Fibroblast of lung (primary cell): ENCODE data around the gene TMEM232. TPM values are rescaled to one million over a fixed set of nuclear protein-coding genes. Genes with fewer than 3 reads are reported as not detected.

Experiments
- DNase-seq, 2 donors: peaks; one replicate each; pipeline versions ENCODE4 v3.0.0 to v3.0.0-alpha.2; 2010; ENCODE audit warnings: low read depth in 2 of 2
- H2AFZ ChIP-seq: 2 replicates; pipeline ENCODE4 v1.5.1; 2012; ENCODE audit warnings: low read length, control low read depth, inconsistent platforms
- H3K27ac ChIP-seq: 2 replicates; pipeline ENCODE4 v1.5.1; 2011; ENCODE audit warnings: low read length, control low read depth; ENCODE audit not compliant: insufficient read depth
- H3K27me3 ChIP-seq: 2 replicates; pipeline ENCODE4 v1.5.1; 2011; ENCODE audit warnings: mild to moderate bottlenecking, low read length; ENCODE audit not compliant: control insufficient read depth, insufficient read depth
- H3K36me3 ChIP-seq: 2 replicates; pipeline ENCODE4 v1.5.1; 2011; ENCODE audit warnings: low read length; ENCODE audit not compliant: control insufficient read depth, insufficient read depth
- H3K4me1 ChIP-seq: 2 replicates; pipeline ENCODE4 v1.5.1; 2011; ENCODE audit warnings: low read length; ENCODE audit not compliant: control insufficient read depth, insufficient read depth; ENCODE audit errors: extremely low read depth
- H3K4me2 ChIP-seq: 2 replicates; pipeline ENCODE4 v1.5.1; 2011; ENCODE audit warnings: low read length, control low read depth; ENCODE audit not compliant: insufficient read depth; ENCODE audit errors: extremely low read depth
- H3K4me3 ChIP-seq, 4 experiments: fragments of 200-600 bp in 1 of 4; sonication (generic) in 1 of 4; replicated peaks in 1 of 4; 2 replicates each; pipeline ENCODE4 v1.5.1; 2011 to 2016; ENCODE audit warnings: low read length in 4 of 4, low read depth in 3 of 4, mild to moderate bottlenecking in 3 of 4, control low read depth in 2 of 4, inconsistent platforms in 1 of 4, mixed read lengths in 1 of 4; ENCODE audit not compliant: insufficient read depth in 1 of 4; ENCODE audit errors: control extremely low read depth in 1 of 4
- H3K79me2 ChIP-seq: 2 replicates; pipeline ENCODE4 v1.5.1; 2012; ENCODE audit warnings: mild to moderate bottlenecking, low read length, inconsistent platforms; ENCODE audit not compliant: control insufficient read depth, insufficient read depth
- H3K9ac ChIP-seq: 2 replicates; pipeline ENCODE4 v1.5.1; 2011; ENCODE audit warnings: mild to moderate bottlenecking, low read length, control low read depth; ENCODE audit not compliant: insufficient read depth
- H3K9me3 ChIP-seq: 2 replicates; pipeline ENCODE4 v1.5.1; 2012; ENCODE audit warnings: low read depth, low read length; ENCODE audit not compliant: control insufficient read depth, insufficient read depth
- H4K20me1 ChIP-seq: 2 replicates; pipeline ENCODE4 v1.5.1; 2011; ENCODE audit warnings: low read length; ENCODE audit not compliant: control insufficient read depth, insufficient read depth; ENCODE audit errors: extremely low read depth
- CTCF ChIP-seq, 2 donors: IDR thresholded peaks in 1 of 2; conservative IDR thresholded peaks in 1 of 2; 1 replicate in 1 of 2; 2 replicates in 1 of 2; pipeline ENCODE4 v1.5.1; 2011 to 2012; ENCODE audit warnings: low read length in 2 of 2, control low read depth in 1 of 2, inconsistent platforms in 1 of 2, low read depth in 1 of 2, mild to moderate bottlenecking in 1 of 2
- EZH2 ChIP-seq: IDR thresholded peaks from 2 replicates; pipeline ENCODE4 v1.5.1; 2012; ENCODE audit warnings: low read length, control low read depth, mild to moderate bottlenecking; ENCODE audit errors: missing control alignments
- polyA minus RNA-seq: library from RNA; depleted of rRNA, polyadenylated mRNA; stranded (reverse); fragments of >200 nt; gene quantifications from 2 replicates; pipeline ENCODE4 v1.2.3, GENCODE V29; 2011; ENCODE audit warnings: low replicate concordance
- polyA plus RNA-seq, 2 donors: library from polyadenylated mRNA; depleted of rRNA in 1 of 2; stranded (reverse) in 1 of 2; unstranded in 1 of 2; fragments of >200 nt; gene quantifications; 2 replicates each; pipeline ENCODE4 v1.2.1, GENCODE V29; 2011 to 2012; ENCODE audit warnings: missing spikeins in 1 of 2
- total RNA-seq: library from RNA; depleted of rRNA; stranded (reverse); fragments of >200 nt; gene quantifications from 2 replicates; pipeline ENCODE4 v1.2.1, GENCODE V29; 2014

The TMEM232 gene
- total RNA-seq (5.6 and 7.4 TPM in 2 replicates), polyA plus RNA-seq (0.87 and 2.0 TPM in 2 replicates), polyA minus RNA-seq (not detected in 2 replicates)
- 0.40 and 1.3 TPM in 2 replicates for polyA plus RNA-seq (2012)

- no peaks in the 10 kb centered on the region for H3K9me3 ChIP-seq
- no peaks in the 10 kb centered on the region for H3K4me1 ChIP-seq
- no peaks in the 10 kb centered on the region for H3K36me3 ChIP-seq
- peak; percentile 71 to 75 for DNase-seq
- peak within 1 kb of the TSS; percentile 78 for H2AFZ ChIP-seq
- H3K4me2 ChIP-seq: peak within 1 kb of the TSS; percentile 75
- no peaks in the 10 kb centered on the region for H4K20me1 ChIP-seq
- H3K79me2 ChIP-seq: no peaks in the 10 kb centered on the region
- H3K27me3 ChIP-seq: no peaks in the 10 kb centered on the region
- no peak within 1 kb of the TSS for H3K27ac ChIP-seq
- H3K9ac ChIP-seq: no peak within 1 kb of the TSS
- no peak for TF ChIP-seq EZH2
- H3K4me3 ChIP-seq: peak within 1 kb of the TSS; percentile 44 to 81 (median 52)
Measured at GRCh38 chr5:110726249-110727024, at the start of gene TMEM232. TSS of gene TMEM232 (minus strand) at chr5:110726671. CDS start at chr5:110667352, 59,319 bp downstream.

- Histone ChIP-seq H3K36me3 (no peaks in the 10 kb centered on the region), H3K27ac (no peak overlapping the region), H3K27me3 (no peaks in the 10 kb centered on the region), H3K9ac (no peak overlapping the region), H3K9me3 (no peaks in the 10 kb centered on the region), H3K4me3 (no peak overlapping the region), H3K4me2 (no peak overlapping the region), H3K79me2 (no peaks in the 10 kb centered on the region), H4K20me1 (no peaks in the 10 kb centered on the region), H2AFZ (no peak overlapping the region), H3K4me1 (peaks cover 3% of the 10 kb centered on the region)
- DNase-seq: no peak
- no peak for TF ChIP-seq EZH2
- no peak for TF ChIP-seq CTCF (conservative IDR thresholded peaks at IDR 0.05 in 1 of 2, IDR thresholded peaks at IDR 0.05 in 1 of 2; ENCODE audit: low read depth in 1 of 2, low read length in 2 of 2)
Measured at GRCh38 chr5:110770286-110770685, 43.8 kb upstream of the TMEM232 start.

- no peaks in the 10 kb centered on the region for H3K9me3 ChIP-seq
- TF ChIP-seq EZH2: no peak
- no peak for TF ChIP-seq CTCF (conservative IDR thresholded peaks at IDR 0.05 in 1 of 2, IDR thresholded peaks at IDR 0.05 in 1 of 2; ENCODE audit: low read depth in 1 of 2, low read length in 2 of 2)
- H4K20me1 ChIP-seq: no peaks in the 10 kb centered on the region
- no peaks in the 10 kb centered on the region for H3K27me3 ChIP-seq
- H3K36me3 ChIP-seq: no peaks in the 10 kb centered on the region
- H3K79me2 ChIP-seq: no peaks in the 10 kb centered on the region
- DNase-seq: peak; percentile 49 to 90
- peak overlapping the region; percentile 6 for H3K27ac ChIP-seq
- H3K4me2 ChIP-seq: no peak overlapping the region
- no peak overlapping the region for H3K9ac ChIP-seq
- peaks cover 3% of the 10 kb centered on the region for H3K4me1 ChIP-seq
- H3K4me3 ChIP-seq: no peak overlapping the region
- H2AFZ ChIP-seq: no peak overlapping the region
Measured at GRCh38 chr5:110769000-110769681, 42.7 kb upstream of the TMEM232 start.
